Measurements from ENCODE around the gene NUP62.

The NUP62 gene

GRCh38 chr19:49887037-49887664 is 42.2 kb downstream of the NUP62 start:
- no peak for TF ChIP-seq CTCF (IDR thresholded peaks at IDR 0.05; ENCODE audit: low read depth, low read length)
- no peak for DNase-seq (ENCODE audit: extremely low read depth, low read depth)

GRCh38 chr19:49884760-49885159 is 44.5 kb downstream of the NUP62 start:
- no peak for TF ChIP-seq CTCF (IDR thresholded peaks at IDR 0.05; ENCODE audit: low read depth, low read length)
- DNase-seq (ENCODE audit: extremely low read depth, low read depth): no peak

GRCh38 chr19:49884109-49884508 is 45.2 kb downstream of the NUP62 start:
- no peak for DNase-seq (ENCODE audit: extremely low read depth, low read depth)
- TF ChIP-seq CTCF (IDR thresholded peaks at IDR 0.05; ENCODE audit: low read depth, low read length): no peak

- no peak for DNase-seq (ENCODE audit: extremely low read depth, low read depth)
- no peak for TF ChIP-seq CTCF (IDR thresholded peaks at IDR 0.05; ENCODE audit: low read depth, low read length)
Measured at GRCh38 chr19:49883094-49883493, 46.2 kb downstream of the NUP62 start.

- TF ChIP-seq CTCF (IDR thresholded peaks at IDR 0.05; ENCODE audit: low read depth, low read length): no peak
- no peak for DNase-seq (ENCODE audit: extremely low read depth, low read depth)
Measured at GRCh38 chr19:49882643-49883042, 46.7 kb downstream of the NUP62 start.

- DNase-seq (ENCODE audit: extremely low read depth, low read depth): no peak
- no peak for TF ChIP-seq CTCF (IDR thresholded peaks at IDR 0.05; ENCODE audit: low read depth, low read length)
Measured at GRCh38 chr19:49881672-49882394, 47.5 kb downstream of the NUP62 start.

- no peak for DNase-seq (ENCODE audit: extremely low read depth, low read depth)
- TF ChIP-seq CTCF (IDR thresholded peaks at IDR 0.05; ENCODE audit: low read depth, low read length): no peak
Measured at GRCh38 chr19:49881186-49881585, 48.1 kb downstream of the NUP62 start.

All from AG09319 (cell line).